Large intestine (tissue), 3 donors: Measurements from ENCODE around the gene RNASE9. TPM values are rescaled to one million over a fixed set of nuclear protein-coding genes. Genes with fewer than 3 reads are reported as not detected.
A peak's percentile ranks its signal among the peaks of the same experiment; 100 is the strongest.

ENCODE experiments used
- DNase-seq, 2 donors: peaks; one replicate each; pipeline versions ENCODE4 v3.0.0 to v3.0.0-alpha.2; 2013
- H3K27ac ChIP-seq: one replicate; pipeline ENCODE4 v1.5.1; 2013; ENCODE audit warnings: low read length
- H3K27me3 ChIP-seq: 2 replicates; pipeline ENCODE4 v1.6.1; 2013; ENCODE audit warnings: low read length; ENCODE audit not compliant: control insufficient read depth, insufficient read depth
- H3K36me3 ChIP-seq: 2 replicates; pipeline ENCODE4 v1.6.1; 2013; ENCODE audit warnings: low read length; ENCODE audit not compliant: control insufficient read depth, insufficient read depth
- H3K4me1 ChIP-seq: one replicate; pipeline ENCODE4 v1.6.1; 2013; ENCODE audit warnings: low read length; ENCODE audit not compliant: control insufficient read depth, insufficient read depth
- H3K4me3 ChIP-seq: one replicate; pipeline ENCODE4 v1.5.1; 2013; ENCODE audit warnings: low read length
- H3K9me3 ChIP-seq: one replicate; pipeline ENCODE4 v1.6.1; 2013; ENCODE audit warnings: mild to moderate bottlenecking, low read depth, low read length, moderate library complexity; ENCODE audit not compliant: control insufficient read depth
- WGBS: methylation state at CpG from one replicate; pipeline ENCODE4 v1.1.5; 2013; ENCODE audit warnings: low lambda C conversion rate; ENCODE audit not compliant: insufficient coverage; 5-methylcytosine and 5-hydroxymethylcytosine counted together
- polyA plus RNA-seq: library from polyadenylated mRNA; unstranded; fragments of 120-200 nt; gene quantifications from one replicate; pipeline ENCODE4 v1.2.1, GENCODE V29; 2013

The RNASE9 gene
- polyA plus RNA-seq, 1 donor: not detected

GRCh38 chr14:20556500-20557211, 4.2 kb downstream of the RNASE9 start:
- Histone ChIP-seq H3K4me3 (no peak overlapping the region), H3K36me3 (no peaks in the 10 kb centered on the region), H3K4me1 (no peaks in the 10 kb centered on the region), H3K27me3 (no peaks in the 10 kb centered on the region), H3K27ac (no peak overlapping the region), H3K9me3 (no peaks in the 10 kb centered on the region)
- 76% methylated on average over 3 of the region's 11 CpGs for WGBS
- DNase-seq: no peak

- WGBS: no CpG with 5 or more reads among the region's 3 CpGs
- DNase-seq: no peak
Observed at GRCh38 chr14:20555845-20556244, 5.0 kb downstream of the RNASE9 start.

GRCh38 chr14:20553024-20553423, 7.8 kb downstream of the RNASE9 start:
- Histone ChIP-seq H3K9me3 (no peaks in the 10 kb centered on the region), H3K27ac (no peak overlapping the region), H3K4me3 (no peak overlapping the region), H3K4me1 (no peaks in the 10 kb centered on the region), H3K27me3 (no peaks in the 10 kb centered on the region), H3K36me3 (no peaks in the 10 kb centered on the region)
- DNase-seq: no peak

More at GRCh38 chr14:20555845-20556244, 5.0 kb downstream of the RNASE9 start:
- Histone ChIP-seq H3K4me3 (no peak overlapping the region), H3K36me3 (no peaks in the 10 kb centered on the region), H3K4me1 (no peaks in the 10 kb centered on the region), H3K9me3 (no peaks in the 10 kb centered on the region), H3K27ac (no peak overlapping the region), H3K27me3 (no peaks in the 10 kb centered on the region)

GRCh38 chr14:20551606-20552005, 9.2 kb downstream of the RNASE9 start:
- Histone ChIP-seq H3K9me3 (no peaks in the 10 kb centered on the region), H3K4me1 (peaks cover 9% of the 10 kb centered on the region), H3K27me3 (no peaks in the 10 kb centered on the region), H3K27ac (no peak overlapping the region), H3K36me3 (no peaks in the 10 kb centered on the region), H3K4me3 (no peak overlapping the region)
- 93% methylated on average over 2 of the region's 3 CpGs for WGBS
- DNase-seq: no peak

GRCh38 chr14:20550926-20551325, 9.9 kb downstream of the RNASE9 start:
- H3K9me3 ChIP-seq: no peaks in the 10 kb centered on the region
- WGBS: no CpG with 5 or more reads among the region's 2 CpGs
- H3K27me3 ChIP-seq: no peaks in the 10 kb centered on the region
- no peaks in the 10 kb centered on the region for H3K36me3 ChIP-seq
- peaks cover 14% of the 10 kb centered on the region for H3K4me1 ChIP-seq
- no peak overlapping the region for H3K27ac ChIP-seq
- DNase-seq: no peak
- no peak overlapping the region for H3K4me3 ChIP-seq

GRCh38 chr14:20548414-20549158, 12.3 kb downstream of the RNASE9 start:
- no peaks in the 10 kb centered on the region for H3K9me3 ChIP-seq
- 100% methylated on average over 1 of the region's 10 CpGs for WGBS
- peaks cover 14% of the 10 kb centered on the region for H3K4me1 ChIP-seq
- DNase-seq: peak in 1 of 2 donors; percentile 37
- H3K27me3 ChIP-seq: no peaks in the 10 kb centered on the region
- peak overlapping the region; percentile 51 for H3K27ac ChIP-seq
- no peak overlapping the region for H3K4me3 ChIP-seq
- no peaks in the 10 kb centered on the region for H3K36me3 ChIP-seq

- Histone ChIP-seq H3K36me3 (no peaks in the 10 kb centered on the region), H3K4me1 (peaks cover 14% of the 10 kb centered on the region), H3K9me3 (no peaks in the 10 kb centered on the region), H3K4me3 (no peak overlapping the region), H3K27me3 (no peaks in the 10 kb centered on the region), H3K27ac (peak overlapping the region; percentile 58)
- DNase-seq: peak; percentile 84 to 92
- 0% methylated on average over 1 of the region's 3 CpGs for WGBS
Observed at GRCh38 chr14:20546877-20547276, 14.0 kb downstream of the RNASE9 start.

GRCh38 chr14:20539906-20540305, 20.9 kb downstream of the RNASE9 start:
- H3K4me3 ChIP-seq: no peak overlapping the region
- no peaks in the 10 kb centered on the region for H3K9me3 ChIP-seq
- H3K27me3 ChIP-seq: no peaks in the 10 kb centered on the region
- H3K4me1 ChIP-seq: no peaks in the 10 kb centered on the region
- no peak for DNase-seq
- no peaks in the 10 kb centered on the region for H3K36me3 ChIP-seq
- WGBS: 100% methylated on average over 1 of the region's 4 CpGs
- no peak overlapping the region for H3K27ac ChIP-seq

- Histone ChIP-seq H3K27ac (no peak overlapping the region), H3K4me1 (no peaks in the 10 kb centered on the region), H3K36me3 (no peaks in the 10 kb centered on the region), H3K9me3 (no peaks in the 10 kb centered on the region), H3K27me3 (peaks cover 4% of the 10 kb centered on the region), H3K4me3 (no peak overlapping the region)
- 63% methylated on average over 2 of the region's 8 CpGs for WGBS
- DNase-seq: peak; percentile 39 to 53
Observed at GRCh38 chr14:20530771-20531571, 29.9 kb downstream of the RNASE9 start.

- Histone ChIP-seq H3K4me1 (no peaks in the 10 kb centered on the region), H3K27ac (no peak overlapping the region), H3K36me3 (no peaks in the 10 kb centered on the region), H3K27me3 (peaks cover 4% of the 10 kb centered on the region), H3K4me3 (no peak overlapping the region), H3K9me3 (no peaks in the 10 kb centered on the region)
- WGBS: 92% methylated on average over 2 of the region's 3 CpGs
- no peak for DNase-seq
Observed at GRCh38 chr14:20529806-20530205, 31.0 kb downstream of the RNASE9 start.
